ENCODE results near the gene WDPCP.
"Not testable (repeated sequence)": the region's sequence is repeated elsewhere in the genome, so short reads cannot be mapped to it uniquely, and the experiment has no call there.

The WDPCP gene

GRCh38 chr2:63344575-63345284 lies 243.5 kb downstream of the WDPCP start:
- DNase-seq: no peak

- no peak for DNase-seq
Measured at GRCh38 chr2:63343397-63344109, 244.7 kb downstream of the WDPCP start.

GRCh38 chr2:63340443-63340842 lies 247.8 kb downstream of the WDPCP start:
- DNase-seq: no peak

DNA sequence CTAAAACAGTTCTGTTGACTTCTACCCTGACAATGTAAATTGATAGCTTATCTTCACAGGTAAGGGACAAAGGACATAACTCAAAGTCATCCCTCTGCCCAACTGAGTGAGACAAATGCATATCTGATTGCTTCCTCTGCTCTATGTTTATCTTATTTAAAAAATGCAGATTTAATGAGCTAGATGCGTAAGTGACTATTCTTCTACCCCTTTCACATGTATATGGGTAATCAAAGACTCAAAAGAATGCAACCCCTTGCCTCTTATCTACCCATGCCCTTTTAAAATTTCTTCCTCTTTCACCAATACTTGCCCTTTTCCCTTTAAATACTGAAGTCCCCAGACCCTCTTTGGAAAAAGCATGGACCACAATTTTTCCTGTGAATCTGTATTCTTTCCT lies 253.4 kb downstream of the WDPCP start:
- no peak for DNase-seq

- DNase-seq: no peak
Measured at GRCh38 chr2:63326473-63326872, 261.8 kb downstream of the WDPCP start.

- not testable (repeated sequence) for DNase-seq
Measured at GRCh38 chr2:63323662-63324061, 264.6 kb downstream of the WDPCP start.

DNA sequence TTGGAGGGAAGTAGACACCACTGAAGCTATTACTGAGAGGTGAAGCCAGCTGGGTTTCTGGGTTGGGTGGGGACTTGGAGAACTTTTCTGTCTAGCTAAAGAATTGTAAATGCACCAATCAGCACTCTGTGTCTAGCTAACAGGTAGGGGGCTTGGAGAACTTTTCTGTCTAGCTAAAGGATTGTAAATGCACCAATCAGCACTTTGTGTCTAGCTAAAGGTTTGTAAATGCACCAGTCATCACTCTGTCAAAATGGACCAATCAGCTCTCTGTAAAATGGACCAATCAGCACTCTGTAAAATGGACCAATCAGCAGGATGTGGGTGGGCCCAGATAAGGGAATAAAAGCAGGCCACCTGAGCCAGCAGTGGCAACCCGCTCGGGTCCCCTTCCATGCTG lies 266.3 kb downstream of the WDPCP start:
- DNase-seq: not testable (repeated sequence)

GRCh38 chr2:63320669-63321068 lies 267.6 kb downstream of the WDPCP start:
- no peak for DNase-seq

DNA sequence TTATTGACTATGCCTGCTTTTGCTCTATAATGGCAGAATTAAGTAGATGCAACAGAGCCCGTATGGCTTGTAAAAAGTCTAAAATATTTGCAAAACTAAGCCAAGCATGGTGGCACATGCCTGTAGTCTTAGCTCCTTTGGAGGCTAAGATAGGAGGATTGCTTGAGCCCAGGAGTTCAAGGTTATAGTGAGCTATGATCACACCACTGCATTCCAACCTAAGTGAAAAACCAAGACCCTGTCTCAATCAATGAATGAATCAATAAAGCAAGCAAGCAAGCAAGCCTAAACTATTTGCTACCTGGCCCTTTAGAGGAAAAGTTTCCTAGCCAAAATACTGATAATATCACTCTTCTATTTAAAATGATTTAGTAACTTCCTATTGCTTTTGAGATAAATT lies 277.7 kb downstream of the WDPCP start:
- DNase-seq: no peak

- DNase-seq: no peak
Measured at GRCh38 chr2:63301481-63301880, 286.8 kb downstream of the WDPCP start.

GRCh38 chr2:63300835-63301234 lies 287.4 kb downstream of the WDPCP start:
- DNase-seq: no peak

- no peak for DNase-seq
Measured at GRCh38 chr2:63287956-63288355, 300.3 kb downstream of the WDPCP start.

DNA sequence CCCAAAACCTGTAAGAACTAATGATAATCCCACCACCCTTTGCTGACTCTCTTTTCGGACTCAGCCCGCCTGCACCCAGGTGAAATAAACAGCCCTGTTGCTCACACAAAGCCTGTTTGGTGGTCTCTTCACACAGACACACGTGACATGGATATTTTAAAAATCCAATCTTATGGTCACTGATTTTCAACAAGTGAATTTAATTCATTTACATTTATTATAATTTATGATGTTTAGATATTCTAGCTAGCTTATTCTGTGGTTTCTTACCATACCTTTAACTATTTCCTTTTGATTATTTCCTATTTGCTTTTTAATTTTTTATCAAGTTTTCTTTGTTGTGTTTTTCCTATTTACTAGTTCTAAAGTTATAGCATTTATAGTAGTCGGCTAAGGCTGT lies 301.8 kb downstream of the WDPCP start:
- not testable (repeated sequence) for DNase-seq

DNA sequence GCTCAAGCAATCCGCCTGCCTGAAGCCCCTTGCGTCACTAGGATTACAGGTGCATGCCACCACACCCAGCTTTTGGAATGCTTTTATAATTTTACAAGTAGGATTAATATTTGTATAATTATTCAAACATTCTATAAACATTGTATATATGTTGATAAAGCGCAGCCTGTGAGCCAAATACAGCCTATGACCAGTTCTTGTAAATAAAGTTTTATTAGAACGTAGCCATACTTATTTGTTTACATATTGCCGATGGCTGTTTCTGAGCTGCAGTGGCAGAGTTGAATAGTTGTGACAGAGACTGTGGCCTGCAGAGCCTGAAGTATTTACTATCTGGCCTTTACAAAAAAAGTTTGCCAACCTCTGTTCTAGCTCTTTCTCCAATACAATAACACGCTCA lies 305.0 kb downstream of the WDPCP start:
- DNase-seq: no peak

DNA sequence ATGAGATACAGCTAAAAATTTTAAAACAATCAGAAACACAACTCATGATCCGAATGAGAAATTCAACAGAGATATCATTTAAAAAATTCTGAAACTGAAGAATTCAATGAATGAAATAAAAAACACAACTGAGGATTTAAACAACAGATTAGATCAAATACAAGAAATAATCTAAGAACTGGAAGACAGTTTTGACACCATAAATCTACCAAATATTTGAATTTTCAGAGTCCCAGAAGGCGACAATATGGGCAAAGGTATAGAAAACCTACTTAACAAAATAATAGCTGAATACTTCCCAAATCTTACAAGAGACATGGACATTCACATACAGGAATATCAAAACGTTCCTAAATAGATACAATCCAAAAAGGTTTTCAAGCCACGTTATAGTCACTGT lies 315.7 kb downstream of the WDPCP start:
- no peak for DNase-seq

- DNase-seq: no peak
Measured at GRCh38 chr2:63270717-63271116, 317.6 kb downstream of the WDPCP start.

DNA sequence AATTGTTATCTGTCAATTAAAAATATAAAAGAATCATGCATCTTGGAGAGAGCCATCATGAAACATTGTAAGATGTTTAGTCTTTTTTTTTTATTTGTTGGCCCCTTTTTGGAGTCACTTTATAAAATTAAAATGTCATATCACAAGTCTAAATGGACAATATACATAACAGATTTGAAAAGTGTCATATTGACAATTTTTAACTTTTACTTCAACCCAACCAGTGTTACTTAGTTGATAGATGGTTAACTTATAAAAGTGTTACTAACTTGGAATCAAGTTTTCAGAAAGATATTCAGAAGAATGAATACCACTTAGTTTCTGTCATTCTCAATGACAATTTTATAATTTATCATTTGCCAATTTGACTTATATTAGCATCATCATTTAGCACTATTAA lies 319.3 kb downstream of the WDPCP start:
- DNase-seq: no peak

DNA sequence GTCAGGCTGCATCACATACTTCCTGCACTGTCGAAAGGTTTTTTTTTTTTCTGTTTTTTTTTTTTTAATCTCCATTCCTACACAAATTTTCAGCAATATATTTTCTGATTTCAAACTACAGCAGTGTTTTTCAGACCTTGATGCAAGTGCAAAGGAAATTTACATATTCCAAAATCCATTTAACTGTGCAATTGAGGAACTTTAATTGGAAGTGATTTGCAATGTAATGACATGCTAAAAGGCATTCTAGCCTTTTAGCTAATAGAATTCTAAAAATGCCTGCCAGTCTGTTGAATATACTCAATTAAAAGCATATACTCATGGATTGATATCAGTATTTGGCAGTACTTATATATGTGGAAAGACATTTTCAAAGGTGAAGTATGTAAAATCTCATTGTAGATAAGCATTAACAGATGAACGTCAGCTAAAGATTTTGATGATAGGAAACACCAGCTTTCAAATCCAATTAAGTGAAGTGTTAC lies 327.1 kb downstream of the WDPCP start:
- DNase-seq: no peak

DNA sequence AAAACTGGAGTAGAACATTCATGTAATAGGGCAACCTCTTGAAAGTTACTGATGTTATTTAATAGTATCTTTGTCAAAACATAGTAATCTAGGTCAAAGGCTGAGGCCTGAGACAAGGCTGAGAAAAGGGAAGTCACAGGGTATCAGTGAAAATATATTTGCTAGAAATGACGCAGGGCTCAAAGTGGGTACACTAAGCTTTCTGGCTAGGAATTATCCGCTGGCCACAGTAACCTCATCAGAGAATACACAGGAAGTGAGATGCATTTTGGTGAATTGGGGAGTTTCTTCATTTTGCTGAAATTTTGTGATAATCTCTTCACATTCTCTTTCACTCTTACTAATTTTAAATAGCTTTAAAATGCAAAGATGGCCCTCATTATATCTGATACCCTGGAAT lies 330.8 kb downstream of the WDPCP start:
- no peak for DNase-seq

GRCh38 chr2:63249161-63249560 lies 339.1 kb downstream of the WDPCP start:
- no peak for DNase-seq

GRCh38 chr2:63242747-63243146 lies 345.5 kb downstream of the WDPCP start:
- no peak for DNase-seq

- no peak for DNase-seq
Measured at GRCh38 chr2:63225964-63226686, 362.2 kb downstream of the WDPCP start.

- DNase-seq: no peak
Measured at GRCh38 chr2:63218800-63219526, 369.3 kb downstream of the WDPCP start.

Measured in DMS79 treated with DMSO at 0.1 percent for 48 hours (cell line).